ENCODE results near the gene RHEB. TPM values are rescaled to one million over a fixed set of nuclear protein-coding genes. Genes with fewer than 3 reads are reported as not detected.

RHEB gene
- total RNA-seq, 1 experiment from 2014 or later: 114 TPM

DNA sequence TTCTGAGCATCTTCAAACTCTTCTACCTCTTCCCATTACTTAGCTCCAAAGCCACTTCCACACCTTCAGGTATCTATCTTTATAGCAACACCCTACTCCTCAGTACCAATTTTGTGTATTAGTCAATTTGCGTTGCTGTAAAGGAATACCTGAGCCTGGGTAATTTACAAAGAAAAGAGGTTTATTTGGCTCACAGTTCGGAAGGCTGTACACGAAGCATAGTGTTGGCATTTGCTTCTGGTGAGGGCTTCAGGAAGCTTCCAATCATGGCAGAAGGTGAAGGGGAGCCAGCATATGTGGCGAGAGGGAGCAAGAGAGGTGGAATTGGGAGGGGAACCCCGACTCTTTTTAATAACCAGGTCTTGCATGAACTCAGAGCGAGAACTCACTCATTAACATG, 62.2 kb downstream of the RHEB start:
- Histone ChIP-seq H3K4me1 (ENCODE audit: insufficient read depth, low read length) (peaks cover 8% of the 10 kb centered on the region; the same call in 1 of the 2 replicates), H4K8ac (replicated peaks; ENCODE audit: insufficient read length, low read depth, low read length) (no peak overlapping the region), H3K79me1 (ENCODE audit: insufficient read depth, low read depth, low read length, poor library complexity, severe bottlenecking) (no peaks in the 10 kb centered on the region), H2BK15ac (ENCODE audit: low read depth, low read length) (no peak overlapping the region), H3K9ac (ENCODE audit: extremely low read depth, insufficient read length, low read length) (no peak overlapping the region), H3K4me2 (ENCODE audit: insufficient read depth, insufficient read length, low read length) (no peak overlapping the region), H2AFZ (ENCODE audit: low read length) (no peak overlapping the region), H3K18ac (ENCODE audit: insufficient read length, low read depth, low read length) (no peak overlapping the region), H2BK120ac (ENCODE audit: low read depth, low read length, poor library complexity, severe bottlenecking) (no peak overlapping the region), H4K20me1 (ENCODE audit: control insufficient read depth, insufficient read depth, insufficient read length) (no peaks in the 10 kb centered on the region), H3K9me3 (ENCODE audit: control insufficient read depth, low read depth, low read length) (no peaks in the 10 kb centered on the region), H3T11ph (ENCODE audit: low read length) (no peak overlapping the region), H3K23ac (ENCODE audit: insufficient read length, low read depth, low read length) (no peak overlapping the region), H3K27ac (ENCODE audit: insufficient read length, low read depth, low read length) (peak overlapping the region; percentile 70), H2AK5ac (ENCODE audit: insufficient read length, low read length) (no peak overlapping the region), H4K5ac (ENCODE audit: insufficient read length, low read depth, low read length) (no peak overlapping the region), H2BK20ac (ENCODE audit: low read depth, low read length, poor library complexity, severe bottlenecking) (no peak overlapping the region), H2BK5ac (ENCODE audit: insufficient read length, low read length) (no peak overlapping the region), H3K56ac (ENCODE audit: insufficient read length, low read depth, low read length) (no peak overlapping the region), H3K27me3 (ENCODE audit: insufficient read depth, low read length) (no peaks in the 10 kb centered on the region), H3K14ac (ENCODE audit: insufficient read depth, low read length) (no peak overlapping the region), H3K23me2 (ENCODE audit: insufficient read length, low read depth, low read length, poor library complexity, severe bottlenecking) (no peaks in the 10 kb centered on the region), H3K4ac (ENCODE audit: low read depth, low read length) (no peak overlapping the region), H3K79me2 (ENCODE audit: insufficient read depth, low read length) (no peaks in the 10 kb centered on the region), H2BK12ac (ENCODE audit: insufficient read length, low read depth, low read length) (no peak overlapping the region), H4K91ac (ENCODE audit: insufficient read length, low read depth, low read length) (no peak overlapping the region)
- H3K27me3 Mint-ChIP-seq (ENCODE audit: low read depth): peaks cover 11% of the 10 kb centered on the region; the same call in 1 of the 2 replicates
- H3K36me3 Mint-ChIP-seq (ENCODE audit: insufficient read depth in 1 of 3, low read depth in 3 of 3): peaks cover 13 to 21% (median 15%) of the 10 kb centered on the region in 3 experiments
- TF ChIP-seq, protein P1, sequence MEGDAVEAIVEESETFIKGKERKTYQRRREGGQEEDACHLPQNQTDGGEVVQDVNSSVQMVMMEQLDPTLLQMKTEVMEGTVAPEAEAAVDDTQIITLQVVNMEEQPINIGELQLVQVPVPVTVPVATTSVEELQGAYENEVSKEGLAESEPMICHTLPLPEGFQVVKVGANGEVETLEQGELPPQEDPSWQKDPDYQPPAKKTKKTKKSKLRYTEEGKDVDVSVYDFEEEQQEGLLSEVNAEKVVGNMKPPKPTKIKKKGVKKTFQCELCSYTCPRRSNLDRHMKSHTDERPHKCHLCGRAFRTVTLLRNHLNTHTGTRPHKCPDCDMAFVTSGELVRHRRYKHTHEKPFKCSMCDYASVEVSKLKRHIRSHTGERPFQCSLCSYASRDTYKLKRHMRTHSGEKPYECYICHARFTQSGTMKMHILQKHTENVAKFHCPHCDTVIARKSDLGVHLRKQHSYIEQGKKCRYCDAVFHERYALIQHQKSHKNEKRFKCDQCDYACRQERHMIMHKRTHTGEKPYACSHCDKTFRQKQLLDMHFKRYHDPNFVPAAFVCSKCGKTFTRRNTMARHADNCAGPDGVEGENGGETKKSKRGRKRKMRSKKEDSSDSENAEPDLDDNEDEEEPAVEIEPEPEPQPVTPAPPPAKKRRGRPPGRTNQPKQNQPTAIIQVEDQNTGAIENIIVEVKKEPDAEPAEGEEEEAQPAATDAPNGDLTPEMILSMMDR (conservative IDR thresholded peaks at IDR 0.05): no peak
- no peak for DNase-seq
- H3K4me1 Mint-ChIP-seq: peaks cover 80 to 81% of the 10 kb centered on the region in 2 experiments
- no CpG with 5 or more reads among the region's 6 CpGs for WGBS (ENCODE audit: extremely low coverage, insufficient read length, low lambda C conversion rate)
- peak overlapping the region; percentile 7 to 14; a peak in 2 of 5 replicates for H3K4me3 Mint-ChIP-seq
- peaks cover 23 to 24% of the 10 kb centered on the region in 2 experiments for H3K9me3 Mint-ChIP-seq
- H3K27ac Mint-ChIP-seq: peak overlapping the region; percentile 0 to 66 (median 30); a peak in 6 of 7 replicates

All from H9 (cell line).